ENCODE results near the gene SAFB.

Gene SAFB

GRCh38 chr19:5622465-5623396 lies at the start of gene SAFB, which contains the start of gene SAFB2:
Gene SAFB, plus strand, starts transcription at chr19:5623083. Its CDS starts 123 bp downstream, at chr19:5623206.
Gene SAFB2, minus strand, starts transcription at chr19:5622776. Its CDS starts 61 bp downstream, at chr19:5622715.
- peak; percentile 100 for DNase-seq (ENCODE audit: low spot score)

- no peak for DNase-seq (ENCODE audit: low spot score)
Observed at GRCh38 chr19:5575590-5575989, 47.3 kb upstream of the SAFB start.

- peak; percentile 91 for DNase-seq (ENCODE audit: low spot score)
Observed at GRCh38 chr19:5578097-5578846, 44.6 kb upstream of the SAFB start.

GRCh38 chr19:5579286-5579685 lies 43.6 kb upstream of the SAFB start:
- DNase-seq (ENCODE audit: low spot score) = no peak

- DNase-seq (ENCODE audit: low spot score) = no peak
Observed at GRCh38 chr19:5579697-5580096, 43.2 kb upstream of the SAFB start.

- no peak for DNase-seq (ENCODE audit: low spot score)
Observed at GRCh38 chr19:5580161-5580571, 42.7 kb upstream of the SAFB start.

- DNase-seq (ENCODE audit: low spot score) = no peak
Observed at GRCh38 chr19:5585461-5586299, 37.2 kb upstream of the SAFB start.

GRCh38 chr19:5586300-5587070 lies 36.4 kb upstream of the SAFB start:
- no peak for DNase-seq (ENCODE audit: low spot score)

GRCh38 chr19:5587071-5587455 lies 35.8 kb upstream of the SAFB start:
- DNase-seq (ENCODE audit: low spot score) = no peak

GRCh38 chr19:5587661-5588060 lies 35.2 kb upstream of the SAFB start:
- DNase-seq (ENCODE audit: low spot score) = no peak

GRCh38 chr19:5588441-5588840 lies 34.4 kb upstream of the SAFB start:
- DNase-seq (ENCODE audit: low spot score) = peak; percentile 39

- no peak for DNase-seq (ENCODE audit: low spot score)
Observed at GRCh38 chr19:5588906-5589676, 33.8 kb upstream of the SAFB start.

GRCh38 chr19:5590151-5590864 lies 32.6 kb upstream of the SAFB start:
- DNase-seq (ENCODE audit: low spot score) = no peak

- no peak for DNase-seq (ENCODE audit: low spot score)
Observed at GRCh38 chr19:5590865-5591154, 32.1 kb upstream of the SAFB start.

- no peak for DNase-seq (ENCODE audit: low spot score)
Observed at GRCh38 chr19:5591476-5591875, 31.4 kb upstream of the SAFB start.

- peak; percentile 20 for DNase-seq (ENCODE audit: low spot score)
Observed at GRCh38 chr19:5592531-5593342, 30.1 kb upstream of the SAFB start.

GRCh38 chr19:5593343-5594255 lies 29.3 kb upstream of the SAFB start:
- DNase-seq (ENCODE audit: low spot score) = no peak

- no peak for DNase-seq (ENCODE audit: low spot score)
Observed at GRCh38 chr19:5594521-5594950, 28.3 kb upstream of the SAFB start.
